ENCODE measurements around the gene SPATA19. TPM values are rescaled to one million over a fixed set of nuclear protein-coding genes. Genes with fewer than 3 reads are reported as not detected.

SPATA19 gene
- total RNA-seq, 1 experiment from 2014 or later, result not detected

DNA sequence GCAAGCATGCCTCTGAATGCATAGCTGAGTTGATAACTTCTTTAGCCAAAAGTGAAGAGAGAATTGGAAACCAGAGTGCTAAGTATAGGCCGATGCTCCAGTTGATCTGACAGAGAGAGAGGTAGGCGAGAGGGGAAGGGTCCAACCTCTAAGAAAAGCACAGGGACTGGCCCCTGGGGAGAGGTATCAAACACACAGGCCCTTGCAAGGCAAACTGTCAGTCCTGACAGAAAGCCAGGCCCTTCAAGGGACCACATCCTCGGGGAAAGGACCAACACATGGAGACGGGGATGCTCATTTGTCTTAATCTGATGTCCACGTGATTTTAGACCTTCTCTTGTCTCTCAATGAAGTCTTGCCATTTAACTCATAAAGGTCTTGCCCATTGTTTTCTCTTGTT is 43.9 kb upstream of the SPATA19 start:
- DNase-seq (ENCODE audit: low spot score), result no peak
- ChIA-PET POLR2A (ENCODE audit: low non-redundant PET) (no interaction called here), CTCF (no interaction called here)
- TF ChIP-seq, protein P1, sequence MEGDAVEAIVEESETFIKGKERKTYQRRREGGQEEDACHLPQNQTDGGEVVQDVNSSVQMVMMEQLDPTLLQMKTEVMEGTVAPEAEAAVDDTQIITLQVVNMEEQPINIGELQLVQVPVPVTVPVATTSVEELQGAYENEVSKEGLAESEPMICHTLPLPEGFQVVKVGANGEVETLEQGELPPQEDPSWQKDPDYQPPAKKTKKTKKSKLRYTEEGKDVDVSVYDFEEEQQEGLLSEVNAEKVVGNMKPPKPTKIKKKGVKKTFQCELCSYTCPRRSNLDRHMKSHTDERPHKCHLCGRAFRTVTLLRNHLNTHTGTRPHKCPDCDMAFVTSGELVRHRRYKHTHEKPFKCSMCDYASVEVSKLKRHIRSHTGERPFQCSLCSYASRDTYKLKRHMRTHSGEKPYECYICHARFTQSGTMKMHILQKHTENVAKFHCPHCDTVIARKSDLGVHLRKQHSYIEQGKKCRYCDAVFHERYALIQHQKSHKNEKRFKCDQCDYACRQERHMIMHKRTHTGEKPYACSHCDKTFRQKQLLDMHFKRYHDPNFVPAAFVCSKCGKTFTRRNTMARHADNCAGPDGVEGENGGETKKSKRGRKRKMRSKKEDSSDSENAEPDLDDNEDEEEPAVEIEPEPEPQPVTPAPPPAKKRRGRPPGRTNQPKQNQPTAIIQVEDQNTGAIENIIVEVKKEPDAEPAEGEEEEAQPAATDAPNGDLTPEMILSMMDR (conservative IDR thresholded peaks at IDR 0.05; ENCODE audit: low read depth, low read length), result no peak
- H3K4me1 ChIP-seq (ENCODE audit: insufficient read depth, low read length, poor library complexity, severe bottlenecking), result no peaks in the 10 kb centered on the region
- H3K27ac ChIP-seq (ENCODE audit: low read depth, low read length, poor library complexity, severe bottlenecking), result no peak overlapping the region
- intact Hi-C loops (cut with micrococcal nuclease; ENCODE audit: unreplicated experiment), result no loop called here
- peaks cover 10% of the 10 kb centered on the region for H3K27me3 ChIP-seq (replicated peaks; ENCODE audit: insufficient read depth, low read depth, low read length, poor library complexity)
- H3K36me3 ChIP-seq (ENCODE audit: insufficient read depth, low read length, poor library complexity, severe bottlenecking), result no peaks in the 10 kb centered on the region
- no peak overlapping the region for H3K4me3 ChIP-seq (ENCODE audit: low read depth, low read length, poor library complexity, severe bottlenecking)
- H3K9me3 ChIP-seq (ENCODE audit: low read depth, low read length, poor library complexity, severe bottlenecking), result no peaks in the 10 kb centered on the region
- BruUV-seq (replicated peaks), result no TSS peak

DNA sequence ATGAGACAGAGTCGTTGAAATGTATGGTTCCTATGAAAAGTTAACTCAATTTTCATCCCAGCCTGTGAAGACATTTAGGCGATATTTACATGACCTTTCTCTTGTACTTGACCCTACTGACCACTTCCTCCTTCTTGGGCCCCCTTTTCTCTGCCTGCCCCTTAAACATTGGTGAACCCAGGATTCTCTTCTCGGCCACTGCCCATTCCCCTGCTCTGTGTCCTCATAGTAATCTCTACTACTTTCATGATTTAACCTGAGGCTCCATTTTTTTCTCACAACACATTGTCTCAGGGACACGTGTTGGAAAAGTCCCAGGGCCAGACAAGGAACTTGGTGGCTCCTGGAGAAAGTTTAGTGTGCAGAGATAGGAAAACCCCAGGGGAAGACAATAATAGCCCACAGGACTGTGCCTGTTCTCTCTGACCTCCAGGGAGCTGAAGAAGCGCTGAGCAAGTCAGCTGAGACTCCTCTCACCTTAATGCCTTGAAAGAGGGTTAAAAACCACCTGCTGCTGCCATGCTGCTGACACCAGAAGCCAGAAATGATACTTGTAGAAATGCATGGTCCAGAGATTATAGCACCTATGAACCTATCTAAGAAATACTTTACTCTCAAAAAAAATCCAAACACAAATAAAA is 42.5 kb upstream of the SPATA19 start:
- BruUV-seq (replicated peaks), result no TSS peak
- no peaks in the 10 kb centered on the region for H3K4me1 ChIP-seq (ENCODE audit: insufficient read depth, low read length, poor library complexity, severe bottlenecking)
- intact Hi-C loops (cut with micrococcal nuclease; ENCODE audit: unreplicated experiment), result no loop called here

DNA sequence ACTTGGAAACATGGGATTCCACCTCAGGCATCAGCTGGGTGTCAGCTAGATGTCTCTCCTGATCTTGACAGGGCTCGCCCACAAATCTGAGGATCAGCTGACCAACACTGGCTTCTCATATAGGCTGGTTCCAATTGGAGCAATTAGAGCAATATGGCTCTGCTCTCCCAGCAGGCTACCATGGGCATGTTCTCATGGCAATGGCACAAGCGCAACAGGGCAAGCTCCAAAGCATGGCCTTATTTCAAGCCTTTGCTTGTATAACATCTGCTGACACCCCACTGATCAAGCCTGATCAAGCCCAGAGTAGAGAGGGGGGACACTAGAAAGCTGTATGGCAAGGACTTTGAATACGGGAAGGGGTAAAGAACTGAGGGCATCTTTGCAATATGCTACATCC is 40.7 kb upstream of the SPATA19 start:
- Histone ChIP-seq H3K4me1 (ENCODE audit: insufficient read depth, low read length, poor library complexity, severe bottlenecking) (no peaks in the 10 kb centered on the region), H3K9me3 (ENCODE audit: low read depth, low read length, poor library complexity, severe bottlenecking) (no peaks in the 10 kb centered on the region), H3K4me3 (ENCODE audit: low read depth, low read length, poor library complexity, severe bottlenecking) (no peak overlapping the region), H3K36me3 (ENCODE audit: insufficient read depth, low read length, poor library complexity, severe bottlenecking) (no peaks in the 10 kb centered on the region), H3K27me3 (replicated peaks; ENCODE audit: insufficient read depth, low read depth, low read length, poor library complexity) (peaks cover 10% of the 10 kb centered on the region), H3K27ac (ENCODE audit: low read depth, low read length, poor library complexity, severe bottlenecking) (no peak overlapping the region)
- intact Hi-C loops (cut with micrococcal nuclease; ENCODE audit: unreplicated experiment), result no loop called here
- DNase-seq (ENCODE audit: low spot score), result no peak
- POLR2A ChIA-PET (ENCODE audit: low non-redundant PET), result no interaction called here
- no TSS peak for BruUV-seq (replicated peaks)
- TF ChIP-seq, protein P1 (conservative IDR thresholded peaks at IDR 0.05; ENCODE audit: low read depth, low read length), result no peak
- TF ChIP-seq EZH2 (IDR thresholded peaks at IDR 0.05; ENCODE audit: borderline replicate concordance, low read depth, low read length, poor library complexity, severe bottlenecking), result no peak
- CTCF ChIA-PET, result no interaction called here

More for the DNA sequence above, 42.5 kb upstream of the SPATA19 start:
- ChIA-PET CTCF (no interaction called here), POLR2A (ENCODE audit: low non-redundant PET) (no interaction called here)
- peaks cover 10% of the 10 kb centered on the region for H3K27me3 ChIP-seq (replicated peaks; ENCODE audit: insufficient read depth, low read depth, low read length, poor library complexity)
- H3K36me3 ChIP-seq (ENCODE audit: insufficient read depth, low read length, poor library complexity, severe bottlenecking), result no peaks in the 10 kb centered on the region
- no peak for TF ChIP-seq EZH2 (IDR thresholded peaks at IDR 0.05; ENCODE audit: borderline replicate concordance, low read depth, low read length, poor library complexity, severe bottlenecking)
- TF ChIP-seq, protein P1 (conservative IDR thresholded peaks at IDR 0.05; ENCODE audit: low read depth, low read length), result no peak
- H3K27ac ChIP-seq (ENCODE audit: low read depth, low read length, poor library complexity, severe bottlenecking), result no peak overlapping the region
- DNase-seq (ENCODE audit: low spot score), result no peak
- no peaks in the 10 kb centered on the region for H3K9me3 ChIP-seq (ENCODE audit: low read depth, low read length, poor library complexity, severe bottlenecking)
- no peak overlapping the region for H3K4me3 ChIP-seq (ENCODE audit: low read depth, low read length, poor library complexity, severe bottlenecking)

Data from A673 (cell line).